HG03103 (cell line): Measurements from ENCODE around the gene SYP.

Source experiments
- ATAC-seq: cut with Tn5 transposase; IDR thresholded peaks from one replicate; pipeline ENCODE4 v1.9.1; 2021; ENCODE audit warnings: low read depth; ENCODE audit not compliant: unreplicated experiment

Gene SYP

GRCh38 chrX:49221868-49222267, 21.9 kb upstream of the SYP start:
- ATAC-seq = no peak

- ATAC-seq = no peak
Measured at GRCh38 chrX:49220100-49220499, 20.1 kb upstream of the SYP start.

GRCh38 chrX:49214996-49215526, 15.1 kb upstream of the SYP start:
- ATAC-seq = no peak

GRCh38 chrX:49214416-49214815, 14.4 kb upstream of the SYP start:
- no peak for ATAC-seq

GRCh38 chrX:49212861-49213260, 12.9 kb upstream of the SYP start:
- no peak for ATAC-seq

- no peak for ATAC-seq
Measured at GRCh38 chrX:49212209-49212608, 12.2 kb upstream of the SYP start.

- no peak for ATAC-seq
Measured at GRCh38 chrX:49211074-49211473, 11.1 kb upstream of the SYP start.

- ATAC-seq = no peak
Measured at GRCh38 chrX:49210406-49210805, 10.4 kb upstream of the SYP start.

- no peak for ATAC-seq
Measured at GRCh38 chrX:49209434-49210251, 9.7 kb upstream of the SYP start.

GRCh38 chrX:49208399-49208798, 8.4 kb upstream of the SYP start:
- ATAC-seq = no peak

- no peak for ATAC-seq
Measured at GRCh38 chrX:49206543-49206942, 6.5 kb upstream of the SYP start.

- ATAC-seq = no peak
Measured at GRCh38 chrX:49205443-49205842, 5.5 kb upstream of the SYP start.

GRCh38 chrX:49204709-49205108, 4.7 kb upstream of the SYP start:
- no peak for ATAC-seq

GRCh38 chrX:49204017-49204416, 4.0 kb upstream of the SYP start:
- no peak for ATAC-seq

- no peak for ATAC-seq
Measured at GRCh38 chrX:49203536-49203935, 3.5 kb upstream of the SYP start.

- ATAC-seq = no peak
Measured at GRCh38 chrX:49202022-49202421, 2.0 kb upstream of the SYP start.

GRCh38 chrX:49199315-49199595, 738 bp downstream of the SYP start:
- no peak for ATAC-seq

GRCh38 chrX:49198540-49199314, 1.3 kb downstream of the SYP start:
- no peak for ATAC-seq

- ATAC-seq = no peak
Measured at GRCh38 chrX:49197543-49198087, 2.4 kb downstream of the SYP start.

GRCh38 chrX:49193542-49193964, 6.4 kb downstream of the SYP start:
- ATAC-seq = no peak

- ATAC-seq = no peak
Measured at GRCh38 chrX:49192722-49193328, 7.2 kb downstream of the SYP start.
